Osteocyte (in vitro differentiated cells): ENCODE data around the gene SLC30A4. TPM values are rescaled to one million over a fixed set of nuclear protein-coding genes. Genes with fewer than 3 reads are reported as not detected.

Experiments
- DNase-seq: peaks from one replicate; pipeline ENCODE4 v3.0.0; 2021; ENCODE audit warnings: mixed read lengths; ENCODE audit not compliant: unreplicated experiment; ENCODE audit errors: extremely low spot score
- H3K27ac Mint-ChIP-seq: one replicate; pipeline ENCODE4 v1.8.0; 2021; ENCODE audit warnings: mild to moderate bottlenecking, mixed read lengths; ENCODE audit not compliant: unreplicated experiment
- H3K27me3 Mint-ChIP-seq: one replicate; pipeline ENCODE4 v1.8.0; 2021; ENCODE audit warnings: mixed read lengths; ENCODE audit not compliant: unreplicated experiment
- H3K36me3 Mint-ChIP-seq: one replicate; pipeline ENCODE4 v1.8.0; 2021; ENCODE audit warnings: mixed read lengths; ENCODE audit not compliant: unreplicated experiment
- H3K4me1 Mint-ChIP-seq: one replicate; pipeline ENCODE4 v1.8.0; 2021; ENCODE audit warnings: mixed read lengths; ENCODE audit not compliant: unreplicated experiment
- H3K4me3 Mint-ChIP-seq: one replicate; pipeline ENCODE4 v1.8.0; 2021; ENCODE audit warnings: mild to moderate bottlenecking, moderate library complexity, mixed read lengths; ENCODE audit not compliant: unreplicated experiment
- H3K9me3 Mint-ChIP-seq: one replicate; pipeline ENCODE4 v1.8.0; 2021; ENCODE audit warnings: mixed read lengths; ENCODE audit not compliant: unreplicated experiment
- total RNA-seq: library from RNA; stranded (reverse); gene quantifications from 2 replicates; pipeline ENCODE4 v1.2.1, GENCODE V29; 2021
- TF ChIP-seq, protein P1 (sequence below): fragments of 200-600 bp; sonication (generic); IDR thresholded peaks from 2 replicates; pipeline ENCODE4 v1.5.0; 2021; ENCODE audit warnings: antibody characterized with exemption, mild to moderate bottlenecking, moderate library complexity

Gene SLC30A4
- total RNA-seq, 1 donor from 2014 or later = 14.8 TPM

DNA sequence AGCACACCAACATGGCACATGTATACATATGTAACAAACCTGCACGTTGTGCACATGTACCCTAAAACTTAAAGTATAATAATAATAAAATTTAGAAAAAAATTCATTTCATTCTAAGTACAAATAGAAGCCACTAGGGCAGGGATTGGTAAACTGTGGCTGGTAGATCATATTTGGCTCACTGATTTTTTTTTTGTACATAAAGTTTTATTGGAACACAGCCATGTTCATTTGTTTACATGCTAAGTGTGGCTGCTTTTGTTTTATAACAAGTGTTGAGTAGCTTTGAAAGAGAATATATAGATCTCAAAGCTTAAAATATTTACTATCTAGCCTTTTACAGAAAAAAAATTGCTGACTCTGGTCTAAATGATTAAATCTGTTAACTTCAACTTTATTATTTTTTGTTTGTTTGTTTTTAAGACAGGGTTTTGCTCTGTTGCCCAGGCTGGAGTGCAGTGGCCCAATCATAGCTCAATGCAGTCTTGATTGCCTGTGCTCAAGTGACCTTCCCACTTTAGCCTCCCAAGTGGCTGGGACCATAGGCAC, 32.8 kb downstream of the SLC30A4 start:
- H3K9me3 Mint-ChIP-seq = no peaks in the 10 kb centered on the region
- H3K27ac Mint-ChIP-seq = no peak overlapping the region
- H3K27me3 Mint-ChIP-seq = no peaks in the 10 kb centered on the region
- DNase-seq = no peak
- H3K4me3 Mint-ChIP-seq = no peak overlapping the region
- peaks cover 19% of the 10 kb centered on the region for H3K36me3 Mint-ChIP-seq
- no peaks in the 10 kb centered on the region for H3K4me1 Mint-ChIP-seq
- TF ChIP-seq, protein P1, sequence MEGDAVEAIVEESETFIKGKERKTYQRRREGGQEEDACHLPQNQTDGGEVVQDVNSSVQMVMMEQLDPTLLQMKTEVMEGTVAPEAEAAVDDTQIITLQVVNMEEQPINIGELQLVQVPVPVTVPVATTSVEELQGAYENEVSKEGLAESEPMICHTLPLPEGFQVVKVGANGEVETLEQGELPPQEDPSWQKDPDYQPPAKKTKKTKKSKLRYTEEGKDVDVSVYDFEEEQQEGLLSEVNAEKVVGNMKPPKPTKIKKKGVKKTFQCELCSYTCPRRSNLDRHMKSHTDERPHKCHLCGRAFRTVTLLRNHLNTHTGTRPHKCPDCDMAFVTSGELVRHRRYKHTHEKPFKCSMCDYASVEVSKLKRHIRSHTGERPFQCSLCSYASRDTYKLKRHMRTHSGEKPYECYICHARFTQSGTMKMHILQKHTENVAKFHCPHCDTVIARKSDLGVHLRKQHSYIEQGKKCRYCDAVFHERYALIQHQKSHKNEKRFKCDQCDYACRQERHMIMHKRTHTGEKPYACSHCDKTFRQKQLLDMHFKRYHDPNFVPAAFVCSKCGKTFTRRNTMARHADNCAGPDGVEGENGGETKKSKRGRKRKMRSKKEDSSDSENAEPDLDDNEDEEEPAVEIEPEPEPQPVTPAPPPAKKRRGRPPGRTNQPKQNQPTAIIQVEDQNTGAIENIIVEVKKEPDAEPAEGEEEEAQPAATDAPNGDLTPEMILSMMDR = no peak

DNA sequence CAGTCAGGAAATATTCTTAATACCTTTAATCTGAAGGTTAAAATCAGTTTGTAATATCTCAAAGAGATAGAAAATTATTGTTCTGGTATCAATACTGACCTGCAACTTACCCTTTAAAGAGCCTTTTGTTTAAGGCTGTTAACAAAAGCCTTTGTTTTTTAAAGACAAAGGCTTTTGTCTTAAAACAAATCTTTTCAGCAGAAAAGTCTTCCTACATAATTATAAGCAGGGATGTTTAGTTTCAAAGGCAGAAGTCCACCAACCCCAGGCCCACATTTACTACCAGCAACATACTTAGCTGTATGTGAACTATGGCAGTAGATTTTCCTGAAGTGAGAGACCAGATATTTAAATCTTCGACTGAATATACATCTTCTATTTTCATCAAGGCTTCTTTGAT, 36.2 kb downstream of the SLC30A4 start:
- no peaks in the 10 kb centered on the region for H3K27me3 Mint-ChIP-seq
- peaks cover 21% of the 10 kb centered on the region for H3K36me3 Mint-ChIP-seq
- no peak for DNase-seq
- H3K27ac Mint-ChIP-seq = no peak overlapping the region
- no peaks in the 10 kb centered on the region for H3K9me3 Mint-ChIP-seq
- H3K4me3 Mint-ChIP-seq = no peak overlapping the region
- TF ChIP-seq, protein P1 = no peak
- no peaks in the 10 kb centered on the region for H3K4me1 Mint-ChIP-seq

DNA sequence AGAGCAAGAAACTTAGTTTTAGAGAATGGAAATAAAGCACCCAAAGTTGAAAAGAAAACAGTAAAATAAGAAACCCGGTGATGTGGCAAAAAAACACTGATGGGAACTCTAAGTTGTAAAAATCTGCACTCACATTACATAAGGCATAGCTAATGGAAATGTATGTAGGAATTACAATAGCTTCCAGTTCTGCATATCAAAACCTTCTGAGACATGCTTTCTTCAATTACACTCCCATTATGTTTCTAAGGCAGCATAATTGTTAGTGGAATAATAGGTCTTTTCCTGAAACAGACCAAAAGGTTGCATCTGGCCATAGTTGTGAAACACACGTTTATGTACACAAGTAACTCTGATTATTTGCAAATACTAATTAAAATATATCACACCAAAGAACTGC, 41.4 kb downstream of the SLC30A4 start:
- Mint-ChIP-seq H3K36me3 (peaks cover 13% of the 10 kb centered on the region), H3K4me1 (peaks cover 5% of the 10 kb centered on the region), H3K4me3 (no peak overlapping the region), H3K27ac (no peak overlapping the region), H3K27me3 (no peaks in the 10 kb centered on the region), H3K9me3 (no peaks in the 10 kb centered on the region)
- DNase-seq = no peak
- TF ChIP-seq, protein P1 = no peak

DNA sequence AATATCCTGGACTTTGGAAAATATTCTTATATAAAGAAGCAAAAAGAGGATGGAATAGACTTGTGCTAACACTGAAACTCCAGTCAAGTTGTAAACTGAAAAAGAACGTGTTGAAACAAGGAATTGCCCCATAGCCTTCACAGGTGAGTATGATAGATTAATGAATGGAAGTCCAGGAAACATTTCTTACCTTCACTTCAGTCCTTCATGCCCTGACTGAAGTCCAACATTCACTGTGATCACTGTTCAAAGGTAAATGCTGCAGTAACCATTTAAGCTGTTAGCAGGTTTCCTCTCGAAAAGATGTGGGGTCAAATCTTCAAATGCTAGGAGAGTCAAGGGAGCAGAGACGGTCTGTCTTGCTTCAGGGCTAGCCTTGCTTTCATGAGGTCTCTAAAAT, 46.1 kb downstream of the SLC30A4 start:
- peaks cover 11% of the 10 kb centered on the region for H3K27me3 Mint-ChIP-seq
- TF ChIP-seq, protein P1 = no peak
- DNase-seq = no peak
- H3K27ac Mint-ChIP-seq = no peak overlapping the region
- H3K4me1 Mint-ChIP-seq = peaks cover 5% of the 10 kb centered on the region
- no peak overlapping the region for H3K4me3 Mint-ChIP-seq
- peaks cover 3% of the 10 kb centered on the region for H3K36me3 Mint-ChIP-seq
- no peaks in the 10 kb centered on the region for H3K9me3 Mint-ChIP-seq

DNA sequence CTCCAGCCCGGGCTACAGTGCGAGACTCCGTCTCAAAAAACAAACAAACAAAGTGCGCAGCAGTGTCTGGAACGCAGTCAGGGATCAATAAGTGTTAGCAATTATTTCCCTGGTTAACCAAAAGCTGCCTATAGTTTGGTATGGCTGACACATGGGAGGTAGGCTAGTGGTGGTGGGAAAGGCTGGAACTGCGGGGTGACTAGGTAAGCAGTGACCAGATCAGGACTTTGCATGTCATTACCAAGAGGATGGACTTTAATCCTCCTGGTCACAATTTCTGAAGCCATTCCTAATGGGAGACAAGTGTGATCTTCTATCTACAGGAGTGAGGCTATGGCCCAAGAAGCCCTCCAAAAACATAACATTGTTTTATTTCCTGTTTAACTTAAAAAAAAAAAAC, 47.8 kb downstream of the SLC30A4 start:
- H3K36me3 Mint-ChIP-seq = no peaks in the 10 kb centered on the region
- peaks cover 5% of the 10 kb centered on the region for H3K4me1 Mint-ChIP-seq
- no peak for DNase-seq
- H3K4me3 Mint-ChIP-seq = no peak overlapping the region
- no peaks in the 10 kb centered on the region for H3K9me3 Mint-ChIP-seq
- peaks cover 21% of the 10 kb centered on the region for H3K27me3 Mint-ChIP-seq
- no peak overlapping the region for H3K27ac Mint-ChIP-seq
- TF ChIP-seq, protein P1 = no peak
